ENCODE measurements around the gene CXXC5.

Gene CXXC5

DNA sequence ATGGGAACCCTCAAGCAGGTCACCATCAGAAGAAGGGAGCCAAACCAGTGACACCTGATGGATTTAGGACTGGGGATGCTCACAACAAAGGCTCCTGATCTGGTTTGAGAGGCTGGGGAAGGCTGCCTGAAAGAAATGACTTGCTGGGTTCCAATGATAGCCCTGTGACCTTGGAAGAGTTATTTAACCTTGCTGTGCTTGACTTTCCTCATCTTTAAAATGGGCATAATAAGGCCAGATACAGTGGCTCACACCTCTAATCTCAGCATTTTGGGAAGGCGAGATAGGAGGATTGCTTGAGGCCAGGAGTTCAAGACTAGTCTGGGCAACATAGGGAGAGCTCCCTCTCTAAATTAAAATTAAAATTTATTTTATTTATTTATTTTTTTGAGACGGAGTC, 83.9 kb downstream of the CXXC5 start:
- H3K4me3 ChIP-seq (ENCODE audit: low read length), result no peak overlapping the region
- no peak for DNase-seq (ENCODE audit: low read depth)
- no peak for TF ChIP-seq CTCF (IDR thresholded peaks at IDR 0.05; ENCODE audit: insufficient read depth, low read depth, low read length, missing control alignments)

DNA sequence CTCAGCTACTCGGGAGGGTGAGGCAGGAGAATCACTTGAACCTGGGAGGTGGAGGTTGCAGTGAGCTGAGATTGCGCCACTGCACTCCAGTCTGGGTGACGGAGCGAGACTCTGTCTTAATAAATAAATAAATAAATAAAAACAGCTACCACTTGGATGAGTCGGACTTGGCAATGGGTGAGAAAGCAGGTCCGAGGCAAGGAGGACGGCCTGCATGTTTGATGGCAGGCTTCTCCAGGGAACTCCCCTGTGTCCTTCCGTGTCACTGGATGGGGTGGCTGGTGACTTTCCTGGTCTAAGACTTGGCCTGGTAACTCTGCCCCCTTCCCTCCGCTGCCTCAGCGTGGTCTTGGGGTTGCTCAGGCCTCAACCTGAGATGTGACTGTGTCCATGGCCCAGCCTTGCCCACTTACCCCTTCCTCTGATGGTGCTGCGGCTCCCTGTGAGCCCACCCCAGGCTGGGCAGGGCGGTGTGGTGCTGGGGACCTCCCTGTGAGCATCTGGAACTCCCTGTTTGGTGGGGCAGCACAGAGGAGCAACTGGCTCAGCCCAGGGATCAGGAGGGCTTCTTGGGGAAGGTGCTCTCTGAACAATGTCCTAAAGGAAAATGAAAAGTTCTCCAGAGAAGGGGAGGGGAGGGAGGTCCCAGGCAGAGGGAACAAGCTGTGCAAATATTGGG, 85.0 kb downstream of the CXXC5 start:
- TF ChIP-seq CTCF (IDR thresholded peaks at IDR 0.05; ENCODE audit: insufficient read depth, low read depth, low read length, missing control alignments), result no peak
- no peak for DNase-seq (ENCODE audit: low read depth)
- H3K4me3 ChIP-seq (ENCODE audit: low read length), result no peak overlapping the region

Measured in epithelial cell of esophagus (primary cell).